OCI-LY7 (cell line): ENCODE results near the gene SLC17A9. TPM values are rescaled to one million over a fixed set of nuclear protein-coding genes. Genes with fewer than 3 reads are reported as not detected.

Experiments used
- BruUV-seq: library from RNA; stranded (reverse); fragments of 400-500 nt; replicated peaks from 2 replicates; lab custom pipeline; 2021; lab: Mats Ljungman, UMichigan
- CTCF ChIA-PET: fragments of 300-600 bp; sonication (Branson Sonifier 250); formaldehyde crosslinking; loops from one replicate; lab custom pipeline; 2022; ENCODE audit warnings: antibody characterized with exemption; ENCODE audit not compliant: unreplicated experiment; lab: Charles Lee
- POLR2A ChIA-PET: fragments of 300-600 bp; sonication (Branson Sonifier 250); formaldehyde crosslinking; loops from one replicate; lab custom pipeline; 2022; ENCODE audit warnings: antibody characterized with exemption; lab: Charles Lee
- DNase-seq: peaks from one replicate; pipeline ENCODE4 v3.0.0-alpha.2; 2015; ENCODE audit warnings: low spot score
- H2AFZ ChIP-seq: fragments of 200-600 bp; sonication (generic), shearing (Covaris generic); 2 replicates; pipeline ENCODE4 v1.6.1; 2014; ENCODE audit warnings: mild to moderate bottlenecking, antibody characterized with exemption, low read length, moderate library complexity
- H3K27ac ChIP-seq: fragments of 200-600 bp; sonication (generic); 2 replicates; pipeline ENCODE4 v1.5.1; 2014; ENCODE audit warnings: mixed run types, low read depth, mild to moderate bottlenecking, moderate library complexity, low read length, inconsistent platforms; ENCODE audit not compliant: poor library complexity, severe bottlenecking
- H3K36me3 ChIP-seq: fragments of 200-600 bp; sonication (generic); 2 replicates; pipeline ENCODE4 v1.6.1; 2014; ENCODE audit warnings: mild to moderate bottlenecking, antibody characterized with exemption, low read length, moderate library complexity, mixed read lengths; ENCODE audit not compliant: insufficient read depth
- H3K4me1 ChIP-seq: fragments of 200-600 bp; sonication (generic); 2 replicates; pipeline ENCODE4 v1.5.1; 2014; ENCODE audit warnings: mild to moderate bottlenecking, low read length; ENCODE audit not compliant: insufficient read depth, poor library complexity, severe bottlenecking
- H3K4me2 ChIP-seq: fragments of 200-600 bp; sonication (generic); 2 replicates; pipeline ENCODE4 v1.6.1; 2014; ENCODE audit warnings: mild to moderate bottlenecking, low read length
- H3K4me3 ChIP-seq: fragments of 200-600 bp; sonication (generic); 2 replicates; pipeline ENCODE4 v1.5.1; 2014; ENCODE audit warnings: mild to moderate bottlenecking, low read depth, low read length; ENCODE audit not compliant: poor library complexity, severe bottlenecking
- H3K79me2 ChIP-seq: fragments of 200-600 bp; sonication (generic); 2 replicates; pipeline ENCODE4 v1.6.1; 2016; ENCODE audit warnings: low read depth, mild to moderate bottlenecking, low read length, moderate library complexity, mixed read lengths; ENCODE audit not compliant: insufficient read depth
- H3K9me2 ChIP-seq: fragments of 200-600 bp; sonication (generic); 2 replicates; pipeline ENCODE4 v1.6.1; 2016; ENCODE audit warnings: mild to moderate bottlenecking, low read length, mixed read lengths; ENCODE audit not compliant: insufficient read depth
- H3K9me3 ChIP-seq: fragments of 200-600 bp; sonication (generic); 2 replicates; pipeline ENCODE4 v1.6.1; 2014; ENCODE audit warnings: mild to moderate bottlenecking, mixed run types, low read length, mixed read lengths
- H4K20me1 ChIP-seq: fragments of 200-600 bp; sonication (generic); 2 replicates; pipeline ENCODE4 v1.6.1; 2014; ENCODE audit warnings: mild to moderate bottlenecking, antibody characterized with exemption, low read length, moderate library complexity, mixed read lengths; ENCODE audit not compliant: insufficient read depth
- EZH2phosphoT487 ChIP-seq: fragments of 200-600 bp; sonication (generic); IDR thresholded peaks from 2 replicates; pipeline ENCODE4 v1.6.1; 2018; ENCODE audit warnings: low read depth, borderline replicate concordance, mild to moderate bottlenecking, mixed run types, antibody characterized with exemption, low read length, moderate library complexity, mixed read lengths
- intact Hi-C: fragments of 100-400 bp; cut with micrococcal nuclease; formaldehyde crosslinking; loops from one replicate; pipeline ENCODE4 v1.10.0; 2022; ENCODE audit not compliant: unreplicated experiment
- total RNA-seq, 2 experiments: library from RNA; depleted of rRNA in 1 of 2; stranded (reverse); fragments of >200 nt in 1 of 2; shearing (Covaris generic) in 1 of 2; gene quantifications; 2 replicates each; pipeline ENCODE4 v1.2.3, GENCODE V29; 2014 to 2022
- TF ChIP-seq, protein P1 (sequence below): fragments of 200-600 bp; sonication (generic); conservative IDR thresholded peaks from 2 replicates; pipeline ENCODE4 v1.5.1; 2014; ENCODE audit warnings: mild to moderate bottlenecking, antibody characterized with exemption, low read length, moderate library complexity, mixed read lengths

SLC17A9 gene
- total RNA-seq, 2 experiments from 2014 or later: 2.0 to 8.1 TPM

GRCh38 chr20:62966212-62967148, 14.0 kb downstream of the SLC17A9 start:
- TF ChIP-seq EZH2phosphoT487: no peak
- TF ChIP-seq, protein P1, sequence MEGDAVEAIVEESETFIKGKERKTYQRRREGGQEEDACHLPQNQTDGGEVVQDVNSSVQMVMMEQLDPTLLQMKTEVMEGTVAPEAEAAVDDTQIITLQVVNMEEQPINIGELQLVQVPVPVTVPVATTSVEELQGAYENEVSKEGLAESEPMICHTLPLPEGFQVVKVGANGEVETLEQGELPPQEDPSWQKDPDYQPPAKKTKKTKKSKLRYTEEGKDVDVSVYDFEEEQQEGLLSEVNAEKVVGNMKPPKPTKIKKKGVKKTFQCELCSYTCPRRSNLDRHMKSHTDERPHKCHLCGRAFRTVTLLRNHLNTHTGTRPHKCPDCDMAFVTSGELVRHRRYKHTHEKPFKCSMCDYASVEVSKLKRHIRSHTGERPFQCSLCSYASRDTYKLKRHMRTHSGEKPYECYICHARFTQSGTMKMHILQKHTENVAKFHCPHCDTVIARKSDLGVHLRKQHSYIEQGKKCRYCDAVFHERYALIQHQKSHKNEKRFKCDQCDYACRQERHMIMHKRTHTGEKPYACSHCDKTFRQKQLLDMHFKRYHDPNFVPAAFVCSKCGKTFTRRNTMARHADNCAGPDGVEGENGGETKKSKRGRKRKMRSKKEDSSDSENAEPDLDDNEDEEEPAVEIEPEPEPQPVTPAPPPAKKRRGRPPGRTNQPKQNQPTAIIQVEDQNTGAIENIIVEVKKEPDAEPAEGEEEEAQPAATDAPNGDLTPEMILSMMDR: no peak
- Histone ChIP-seq H4K20me1 (no peaks in the 10 kb centered on the region), H2AFZ (no peak overlapping the region), H3K9me3 (no peaks in the 10 kb centered on the region), H3K9me2 (no peaks in the 10 kb centered on the region), H3K4me2 (no peak overlapping the region), H3K27ac (no peak overlapping the region), H3K4me3 (no peak overlapping the region), H3K79me2 (no peaks in the 10 kb centered on the region), H3K4me1 (no peaks in the 10 kb centered on the region), H3K36me3 (no peaks in the 10 kb centered on the region)
- ChIA-PET CTCF (no interaction called here), POLR2A (no interaction called here)
- intact Hi-C loops: no loop called here
- no peak for DNase-seq
- BruUV-seq: no TSS peak

GRCh38 chr20:62967149-62967501, 14.6 kb downstream of the SLC17A9 start:
- Histone ChIP-seq H4K20me1 (no peaks in the 10 kb centered on the region), H3K4me3 (no peak overlapping the region), H3K27ac (no peak overlapping the region), H2AFZ (no peak overlapping the region), H3K79me2 (no peaks in the 10 kb centered on the region), H3K4me1 (no peaks in the 10 kb centered on the region), H3K36me3 (no peaks in the 10 kb centered on the region), H3K4me2 (no peak overlapping the region), H3K9me3 (no peaks in the 10 kb centered on the region), H3K9me2 (no peaks in the 10 kb centered on the region)
- POLR2A ChIA-PET: no interaction called here
- DNase-seq: no peak
- intact Hi-C loops: no loop called here
- no TSS peak for BruUV-seq
- TF ChIP-seq, protein P1: no peak
- no peak for TF ChIP-seq EZH2phosphoT487
- CTCF ChIA-PET: no interaction called here
